Thyroid gland (tissue), 4 donors: ENCODE results near the gene SNRNP25. TPM values are rescaled to one million over a fixed set of nuclear protein-coding genes. Genes with fewer than 3 reads are reported as not detected.

Source experiments
- DNase-seq, 2 donors: peaks; one replicate each; pipeline ENCODE4 v3.0.0-alpha.2; 2019
- H3K27ac ChIP-seq, 3 donors: fragments of 200-600 bp; sonication (generic); 1 replicate in 2 of 3; 2 replicates in 1 of 3; pipeline ENCODE4 v1.5.1; 2016 to 2019; ENCODE audit warnings: mild to moderate bottlenecking in 1 of 3, moderate library complexity in 1 of 3
- H3K27me3 ChIP-seq: fragments of 200-600 bp; sonication (generic); one replicate; pipeline ENCODE4 v1.5.1; 2019
- H3K36me3 ChIP-seq, 2 donors: fragments of 200-600 bp; sonication (generic); one replicate each; pipeline ENCODE4 v1.5.1; 2016 to 2019
- H3K4me1 ChIP-seq, 2 donors: fragments of 200-600 bp; sonication (generic); one replicate each; pipeline ENCODE4 v1.5.1; 2017 to 2019
- H3K4me3 ChIP-seq, 3 donors: fragments of 200-600 bp; sonication (generic); replicated peaks in 1 of 3; 1 replicate in 2 of 3; 2 replicates in 1 of 3; pipeline ENCODE4 v1.5.1; 2016; ENCODE audit warnings: mild to moderate bottlenecking in 1 of 3
- H3K9me3 ChIP-seq: fragments of 200-600 bp; sonication (generic); one replicate; pipeline ENCODE4 v1.5.1; 2017
- CTCF ChIP-seq, 6 experiments: fragments of 200-600 bp in 3 of 6; fragments of 450-650 bp in 3 of 6; sonication (generic) in 3 of 6; IDR thresholded peaks; one replicate each; pipeline ENCODE4 v1.5.1; 2016 to 2019; ENCODE audit warnings: antibody characterized with exemption in 6 of 6, mild to moderate bottlenecking in 2 of 6, inconsistent platforms in 1 of 6, moderate library complexity in 1 of 6
- POLR2A ChIP-seq, 2 donors: fragments of 450-650 bp; IDR thresholded peaks; one replicate each; pipeline ENCODE4 v1.6.1; 2017; ENCODE audit warnings: antibody characterized with exemption in 2 of 2, mild to moderate bottlenecking in 2 of 2, moderate library complexity in 1 of 2
- WGBS, 2 donors: methylation state at CpG; one replicate each; pipeline ENCODE4 v1.1.5; 2017; 5-methylcytosine and 5-hydroxymethylcytosine counted together
- intact Hi-C: fragments of 100-400 bp; cut with DNase I; formaldehyde crosslinking; loops from one replicate; pipeline ENCODE4 v1.15.1; 2023
- total RNA-seq, 4 donors: library from RNA; depleted of rRNA; stranded (reverse); fragments of >200 nt; gene quantifications; one replicate each; pipeline ENCODE4 v1.2.3, GENCODE V29; 2016

The SNRNP25 gene
- total RNA-seq, 4 donors from 2014 or later = 16.1 to 53.6 (median 34.8) TPM

DNA sequence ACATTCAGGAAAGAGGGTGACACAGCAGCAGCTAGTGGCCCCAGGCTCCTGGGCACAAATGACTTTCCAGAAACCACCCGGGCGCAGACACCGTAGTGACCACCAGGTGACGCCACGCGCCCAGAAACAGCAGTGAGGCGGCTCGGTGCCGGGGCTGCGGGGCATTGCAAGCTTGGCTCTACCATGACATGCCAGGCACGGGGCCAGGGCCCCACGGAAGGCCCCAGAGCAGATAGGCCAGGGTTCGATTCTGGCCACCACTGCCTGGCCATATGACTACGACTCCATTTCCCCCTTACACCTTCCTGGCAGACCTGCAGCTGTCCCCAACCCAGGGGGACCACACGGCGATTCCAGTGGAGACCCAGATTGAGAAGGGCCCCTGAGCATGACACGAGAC, 12.1 kb downstream of the SNRNP25 start:
- Histone ChIP-seq H3K4me1 (peaks cover 22 to 45% of the 10 kb centered on the region in 2 donors), H3K27ac (no peak overlapping the region), H3K27me3 (no peaks in the 10 kb centered on the region), H3K4me3 (no peak overlapping the region), H3K9me3 (no peaks in the 10 kb centered on the region), H3K36me3 (peaks cover 14 to 21% of the 10 kb centered on the region in 2 donors)
- peak; percentile 84 to 88 for DNase-seq
- intact Hi-C loops = no loop called here
- 19 to 61% methylated on average over 5 to 16 of the region's 17 CpGs for WGBS, 2 donors
- TF ChIP-seq CTCF (IDR thresholded peaks at IDR 0.05) (peak; percentile 81 to 99 (median 96)), POLR2A (IDR thresholded peaks at IDR 0.05) (no peak)

GRCh38 chr16:66309-67182, 12.9 kb downstream of the SNRNP25 start:
- no peak for DNase-seq
- Histone ChIP-seq H3K27me3 (no peaks in the 10 kb centered on the region), H3K27ac (peak overlapping the region in 1 of 3 donors; percentile 14), H3K9me3 (no peaks in the 10 kb centered on the region), H3K36me3 (peaks cover 10 to 13% of the 10 kb centered on the region in 2 donors), H3K4me1 (peaks cover 30 to 53% of the 10 kb centered on the region in 2 donors), H3K4me3 (no peak overlapping the region)
- intact Hi-C loops = no loop called here
- 91 to 94% methylated on average over 5 to 6 of the region's 13 CpGs for WGBS, 2 donors
- no peak for TF ChIP-seq POLR2A (IDR thresholded peaks at IDR 0.05)
- TF ChIP-seq CTCF (IDR thresholded peaks at IDR 0.05) = no peak

- TF ChIP-seq CTCF (IDR thresholded peaks at IDR 0.05) = no peak
- TF ChIP-seq POLR2A (IDR thresholded peaks at IDR 0.05) = no peak
- Histone ChIP-seq H3K36me3 (peaks cover 4 to 6% of the 10 kb centered on the region in 2 donors), H3K4me1 (peaks cover 32 to 56% of the 10 kb centered on the region in 2 donors), H3K27me3 (no peaks in the 10 kb centered on the region), H3K27ac (peak overlapping the region; percentile 14 to 41 (median 18)), H3K9me3 (no peaks in the 10 kb centered on the region), H3K4me3 (no peak overlapping the region)
- peak; percentile 91 to 94 for DNase-seq
- intact Hi-C loops = no loop called here
- 39 to 50% methylated on average over 5 to 6 of the region's 10 CpGs for WGBS, 2 donors
Measured at GRCh38 chr16:67183-67791, 13.7 kb downstream of the SNRNP25 start.

- no peak overlapping the region for H3K4me3 ChIP-seq
- WGBS, 2 donors = 85 to 93% methylated on average over 5 to 12 of the region's 27 CpGs
- H3K36me3 ChIP-seq = peaks cover 0 to 4% of the 10 kb centered on the region in 2 donors
- no peaks in the 10 kb centered on the region for H3K27me3 ChIP-seq
- H3K4me1 ChIP-seq = peaks cover 38 to 63% of the 10 kb centered on the region in 2 donors
- H3K27ac ChIP-seq = peak overlapping the region in 2 of 3 donors; percentile 18 to 41
- TF ChIP-seq CTCF (IDR thresholded peaks at IDR 0.05) = no peak
- no peak for TF ChIP-seq POLR2A (IDR thresholded peaks at IDR 0.05)
- no peaks in the 10 kb centered on the region for H3K9me3 ChIP-seq
- intact Hi-C loops = no loop called here
- no peak for DNase-seq
Measured at GRCh38 chr16:67884-68789, 14.5 kb downstream of the SNRNP25 start.
